Caco-2 (cell line): ENCODE results near the gene ESRRB. TPM values are rescaled to one million over a fixed set of nuclear protein-coding genes. Genes with fewer than 3 reads are reported as not detected.

ENCODE experiments used
- BruUV-seq: library from RNA; stranded (reverse); fragments of 400-500 nt; replicated peaks from 2 replicates; lab custom pipeline; 2021; lab: Mats Ljungman, UMichigan
- CTCF ChIA-PET: fragments of 300-600 bp; sonication (Branson Sonifier 250); formaldehyde crosslinking; loops from one replicate; lab custom pipeline; 2022; ENCODE audit warnings: antibody characterized with exemption; lab: Charles Lee
- POLR2A ChIA-PET: fragments of 300-600 bp; sonication (Branson Sonifier 250); formaldehyde crosslinking; loops from one replicate; lab custom pipeline; 2022; ENCODE audit warnings: antibody characterized with exemption; lab: Charles Lee
- DNase-seq, 2 experiments: peaks; one replicate each; pipeline versions ENCODE4 v3.0.0 to v3.0.0-alpha.2; 2020 to 2022
- H3K27me3 ChIP-seq: replicated peaks from 2 replicates; pipeline ENCODE4 v1.6.0; 2011; ENCODE audit warnings: low read length; ENCODE audit not compliant: control insufficient read depth, insufficient read depth
- H3K36me3 ChIP-seq: 2 replicates; pipeline ENCODE4 v1.5.1; 2011; ENCODE audit warnings: low read length; ENCODE audit not compliant: control insufficient read depth, insufficient read depth
- H3K4me1 ChIP-seq: fragments of 250-450 bp; sonication (Bioruptor Pico); 2 replicates; pipeline ENCODE4 v1.5.1; 2020; ENCODE audit warnings: mild to moderate bottlenecking
- H3K4me3 ChIP-seq: 2 replicates; pipeline ENCODE4 v1.5.1; 2011; ENCODE audit warnings: low read depth, mild to moderate bottlenecking, control low read depth, low read length
- H3K9me3 ChIP-seq: fragments of 250-450 bp; sonication (Bioruptor Pico); 2 replicates; pipeline ENCODE4 v1.5.1; 2020; ENCODE audit warnings: mild to moderate bottlenecking, moderate library complexity
- H3K27ac Mint-ChIP-seq: one replicate; pipeline ENCODE4 v1.8.0; 2022; ENCODE audit warnings: mixed read lengths; ENCODE audit not compliant: unreplicated experiment
- H3K27me3 Mint-ChIP-seq: one replicate; pipeline ENCODE4 v1.8.0; 2022; ENCODE audit warnings: mixed read lengths; ENCODE audit not compliant: insufficient read depth, unreplicated experiment
- H3K36me3 Mint-ChIP-seq: one replicate; pipeline ENCODE4 v1.8.0; 2022; ENCODE audit warnings: mild to moderate bottlenecking, mixed read lengths; ENCODE audit not compliant: insufficient read depth, unreplicated experiment
- H3K4me1 Mint-ChIP-seq: one replicate; pipeline ENCODE4 v1.8.0; 2022; ENCODE audit warnings: low read depth, mixed read lengths; ENCODE audit not compliant: unreplicated experiment
- H3K4me3 Mint-ChIP-seq: one replicate; pipeline ENCODE4 v1.8.0; 2022; ENCODE audit warnings: mild to moderate bottlenecking, moderate library complexity, mixed read lengths; ENCODE audit not compliant: unreplicated experiment
- H3K9me3 Mint-ChIP-seq: one replicate; pipeline ENCODE4 v1.8.0; 2022; ENCODE audit warnings: mixed read lengths; ENCODE audit not compliant: unreplicated experiment
- intact Hi-C: fragments of 100-400 bp; cut with micrococcal nuclease; formaldehyde crosslinking; loops from one replicate; pipeline ENCODE4 v1.10.0; 2022; ENCODE audit not compliant: unreplicated experiment
- total RNA-seq: library from RNA; stranded (reverse); gene quantifications from 2 replicates; pipeline ENCODE4 v1.2.3, GENCODE V29; 2022
- TF ChIP-seq, protein P1 (sequence below), 2 experiments: fragments of 200-600 bp in 1 of 2; IDR thresholded peaks; 1 replicate in 1 of 2; 2 replicates in 1 of 2; pipeline versions ENCODE4 v1.5.1 to v1.8.0; 2011 to 2022; ENCODE audit warnings: antibody characterized with exemption in 1 of 2, control low read depth in 1 of 2, inconsistent platforms in 1 of 2, low read depth in 1 of 2, low read length in 1 of 2, mild to moderate bottlenecking in 1 of 2, moderate library complexity in 1 of 2; ENCODE audit not compliant: insufficient read depth in 1 of 2, severe bottlenecking in 1 of 2, unreplicated experiment in 1 of 2

The ESRRB gene
- total RNA-seq, 1 experiment from 2014 or later, result not detected

DNA sequence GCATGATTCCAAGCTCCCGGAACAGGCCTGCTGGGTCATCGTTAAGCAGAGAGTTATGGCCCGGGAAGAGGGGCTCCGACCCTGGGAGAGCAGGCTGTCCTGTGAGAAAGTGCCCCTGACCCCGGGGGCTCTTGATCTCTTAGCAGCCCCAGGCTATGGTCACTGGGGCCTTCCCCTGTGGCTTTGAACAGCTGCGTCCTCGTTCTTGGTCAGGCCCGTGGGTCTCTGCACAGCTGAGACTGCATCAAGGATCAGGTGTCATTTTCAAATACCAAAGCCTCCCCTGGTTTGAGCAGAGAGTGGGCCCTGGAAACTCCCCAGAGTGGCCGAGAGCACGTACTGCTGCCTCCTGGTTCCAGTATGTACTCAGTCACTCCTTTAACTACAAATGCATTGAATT is 114.8 kb downstream of the ESRRB start:
- Histone ChIP-seq H3K36me3 (no peaks in the 10 kb centered on the region), H3K27me3 (no peaks in the 10 kb centered on the region; the same call in 1 of the 2 replicates), H3K9me3 (no peaks in the 10 kb centered on the region), H3K4me1 (no peaks in the 10 kb centered on the region), H3K4me3 (no peak overlapping the region)
- H3K4me3 Mint-ChIP-seq, result no peak overlapping the region
- intact Hi-C loops, result no loop called here
- no peaks in the 10 kb centered on the region for H3K36me3 Mint-ChIP-seq
- BruUV-seq, result no TSS peak
- H3K4me1 Mint-ChIP-seq, result no peaks in the 10 kb centered on the region
- ChIA-PET CTCF (no interaction called here), POLR2A (interaction anchor here (0.7 kb wide), 1 partner anchor 115 kb away, joined by 3 read pairs; no protein-coding TSS in a partner anchor)
- H3K9me3 Mint-ChIP-seq, result no peaks in the 10 kb centered on the region
- no peak for DNase-seq
- no peak overlapping the region for H3K27ac Mint-ChIP-seq
- TF ChIP-seq, protein P1, sequence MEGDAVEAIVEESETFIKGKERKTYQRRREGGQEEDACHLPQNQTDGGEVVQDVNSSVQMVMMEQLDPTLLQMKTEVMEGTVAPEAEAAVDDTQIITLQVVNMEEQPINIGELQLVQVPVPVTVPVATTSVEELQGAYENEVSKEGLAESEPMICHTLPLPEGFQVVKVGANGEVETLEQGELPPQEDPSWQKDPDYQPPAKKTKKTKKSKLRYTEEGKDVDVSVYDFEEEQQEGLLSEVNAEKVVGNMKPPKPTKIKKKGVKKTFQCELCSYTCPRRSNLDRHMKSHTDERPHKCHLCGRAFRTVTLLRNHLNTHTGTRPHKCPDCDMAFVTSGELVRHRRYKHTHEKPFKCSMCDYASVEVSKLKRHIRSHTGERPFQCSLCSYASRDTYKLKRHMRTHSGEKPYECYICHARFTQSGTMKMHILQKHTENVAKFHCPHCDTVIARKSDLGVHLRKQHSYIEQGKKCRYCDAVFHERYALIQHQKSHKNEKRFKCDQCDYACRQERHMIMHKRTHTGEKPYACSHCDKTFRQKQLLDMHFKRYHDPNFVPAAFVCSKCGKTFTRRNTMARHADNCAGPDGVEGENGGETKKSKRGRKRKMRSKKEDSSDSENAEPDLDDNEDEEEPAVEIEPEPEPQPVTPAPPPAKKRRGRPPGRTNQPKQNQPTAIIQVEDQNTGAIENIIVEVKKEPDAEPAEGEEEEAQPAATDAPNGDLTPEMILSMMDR (IDR thresholded peaks at IDR 0.05; ENCODE audit: insufficient read depth in 1 of 2, low read depth in 1 of 2, low read length in 1 of 2, severe bottlenecking in 1 of 2, unreplicated experiment in 1 of 2), result no peak
- peaks cover 19% of the 10 kb centered on the region for H3K27me3 Mint-ChIP-seq

DNA sequence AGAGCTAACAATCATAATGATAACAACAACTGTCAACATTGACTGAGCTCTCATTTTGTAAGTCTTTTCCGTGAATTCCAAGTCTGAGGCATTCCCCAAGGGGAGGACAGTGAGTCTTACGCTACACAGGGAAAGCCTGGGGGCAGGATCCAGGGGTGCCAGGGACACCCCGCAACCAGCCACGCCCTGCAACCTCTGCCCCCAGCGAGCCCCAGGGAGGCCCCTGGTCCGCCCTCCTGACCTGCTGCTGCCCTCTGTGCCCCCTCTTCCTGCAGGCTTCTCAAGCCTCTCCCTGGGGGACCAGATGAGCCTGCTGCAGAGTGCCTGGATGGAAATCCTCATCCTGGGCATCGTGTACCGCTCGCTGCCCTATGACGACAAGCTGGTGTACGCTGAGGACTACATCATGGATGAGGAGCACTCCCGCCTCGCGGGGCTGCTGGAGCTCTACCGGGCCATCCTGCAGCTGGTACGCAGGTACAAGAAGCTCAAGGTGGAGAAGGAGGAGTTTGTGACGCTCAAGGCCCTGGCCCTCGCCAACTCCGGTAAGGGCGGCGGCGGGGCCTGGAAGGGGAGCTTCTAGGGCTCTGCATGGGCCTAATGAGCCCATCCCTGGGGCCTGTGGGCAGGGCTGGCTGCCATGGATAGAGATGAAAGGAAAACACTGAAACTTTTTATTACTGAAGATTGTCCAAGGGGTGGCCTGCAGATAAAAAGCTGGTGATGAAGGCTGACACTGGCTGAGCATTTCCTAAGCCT is 115.4 kb downstream of the ESRRB start:
- BruUV-seq, result no TSS peak
- Mint-ChIP-seq H3K4me1 (no peaks in the 10 kb centered on the region), H3K27me3 (peaks cover 23% of the 10 kb centered on the region), H3K27ac (no peak overlapping the region), H3K9me3 (no peaks in the 10 kb centered on the region), H3K4me3 (no peak overlapping the region), H3K36me3 (peaks cover 5% of the 10 kb centered on the region)
- ChIA-PET POLR2A (interaction anchor here (0.7 kb wide), 1 partner anchor 116 kb away, joined by 3 read pairs; no protein-coding TSS in a partner anchor), CTCF (no interaction called here)
- Histone ChIP-seq H3K9me3 (no peaks in the 10 kb centered on the region), H3K4me1 (no peaks in the 10 kb centered on the region), H3K4me3 (no peak overlapping the region), H3K27me3 (no peaks in the 10 kb centered on the region; the same call in 1 of the 2 replicates), H3K36me3 (no peaks in the 10 kb centered on the region)
- TF ChIP-seq, protein P1 (IDR thresholded peaks at IDR 0.05; ENCODE audit: insufficient read depth in 1 of 2, low read depth in 1 of 2, low read length in 1 of 2, severe bottlenecking in 1 of 2, unreplicated experiment in 1 of 2), result no peak
- no peak for DNase-seq
- intact Hi-C loops, result no loop called here

DNA sequence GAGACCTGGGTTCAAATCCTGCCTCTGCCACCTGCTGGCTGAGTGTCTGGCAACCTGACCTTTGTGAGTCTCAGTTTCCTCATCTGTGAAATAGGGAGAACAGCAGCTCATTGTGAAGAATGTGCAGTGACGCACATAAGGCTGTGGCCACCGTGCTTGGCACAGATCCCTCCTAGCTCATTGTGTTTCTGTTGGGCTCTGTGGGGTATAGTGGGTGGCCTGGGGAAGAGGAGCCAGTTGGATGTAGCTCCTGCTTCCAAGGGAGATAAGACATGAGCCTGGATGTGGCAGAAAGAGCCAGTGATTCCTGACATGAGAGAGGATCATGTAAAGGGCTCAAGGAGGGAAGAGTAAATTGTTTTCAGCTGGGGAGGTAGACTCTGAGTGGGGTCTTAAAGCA is 120.0 kb downstream of the ESRRB start:
- no peaks in the 10 kb centered on the region for H3K36me3 ChIP-seq
- no peak overlapping the region for H3K27ac Mint-ChIP-seq
- H3K4me3 Mint-ChIP-seq, result no peak overlapping the region
- peaks cover 8% of the 10 kb centered on the region for H3K27me3 Mint-ChIP-seq
- no peaks in the 10 kb centered on the region for H3K9me3 Mint-ChIP-seq
- no TSS peak for BruUV-seq
- no peaks in the 10 kb centered on the region for H3K9me3 ChIP-seq
- peaks cover 6% of the 10 kb centered on the region for H3K36me3 Mint-ChIP-seq
- H3K4me1 Mint-ChIP-seq, result no peaks in the 10 kb centered on the region
- intact Hi-C loops, result no loop called here
- no peaks in the 10 kb centered on the region for H3K4me1 ChIP-seq
- no peaks in the 10 kb centered on the region for H3K27me3 ChIP-seq
- no peak overlapping the region for H3K4me3 ChIP-seq
- TF ChIP-seq, protein P1 (IDR thresholded peaks at IDR 0.05; ENCODE audit: insufficient read depth in 1 of 2, low read depth in 1 of 2, low read length in 1 of 2, severe bottlenecking in 1 of 2, unreplicated experiment in 1 of 2), result no peak
- CTCF ChIA-PET, result no interaction called here
- DNase-seq, result no peak
- POLR2A ChIA-PET, result no interaction called here
